Stimulated activated CD4-positive, alpha-beta T cell treated with anti-CD3 and anti-CD28 coated beads, TNF-alpha, amount 100 ng/mL, for 4 hours (primary cell): ENCODE results near the gene HES4.
A peak's percentile ranks its signal among the peaks of the same experiment; 100 is the strongest.
"Not testable (repeated sequence)": the region's sequence is repeated elsewhere in the genome, so short reads cannot be mapped to it uniquely, and the experiment has no call there.

Source experiments
- DNase-seq, 3 experiments: peaks; one replicate each; pipeline ENCODE4 v3.0.0-alpha.2; 2020; ENCODE audit warnings: low read depth in 3 of 3

The HES4 gene

GRCh38 chr1:998745-998994 lies 1.2 kb downstream of the HES4 start:
- no peak for DNase-seq

- DNase-seq = no peak
Observed at GRCh38 chr1:997993-998744, 1.7 kb downstream of the HES4 start.

DNA sequence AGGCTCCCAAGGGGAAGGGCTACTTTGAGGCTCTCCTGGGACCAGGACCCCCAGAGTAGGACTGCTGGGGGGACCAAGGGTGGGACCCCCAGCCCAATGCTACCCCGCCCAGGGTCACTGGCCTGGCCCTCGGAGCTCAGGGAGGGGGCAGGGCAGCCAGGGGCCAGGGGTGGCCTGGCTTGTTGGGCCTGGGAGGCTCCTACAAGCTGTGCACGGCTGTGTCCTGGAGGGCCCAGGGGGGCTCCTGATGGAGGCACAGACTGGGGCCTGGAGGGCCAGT lies 2.2 kb downstream of the HES4 start:
- no peak for DNase-seq

DNA sequence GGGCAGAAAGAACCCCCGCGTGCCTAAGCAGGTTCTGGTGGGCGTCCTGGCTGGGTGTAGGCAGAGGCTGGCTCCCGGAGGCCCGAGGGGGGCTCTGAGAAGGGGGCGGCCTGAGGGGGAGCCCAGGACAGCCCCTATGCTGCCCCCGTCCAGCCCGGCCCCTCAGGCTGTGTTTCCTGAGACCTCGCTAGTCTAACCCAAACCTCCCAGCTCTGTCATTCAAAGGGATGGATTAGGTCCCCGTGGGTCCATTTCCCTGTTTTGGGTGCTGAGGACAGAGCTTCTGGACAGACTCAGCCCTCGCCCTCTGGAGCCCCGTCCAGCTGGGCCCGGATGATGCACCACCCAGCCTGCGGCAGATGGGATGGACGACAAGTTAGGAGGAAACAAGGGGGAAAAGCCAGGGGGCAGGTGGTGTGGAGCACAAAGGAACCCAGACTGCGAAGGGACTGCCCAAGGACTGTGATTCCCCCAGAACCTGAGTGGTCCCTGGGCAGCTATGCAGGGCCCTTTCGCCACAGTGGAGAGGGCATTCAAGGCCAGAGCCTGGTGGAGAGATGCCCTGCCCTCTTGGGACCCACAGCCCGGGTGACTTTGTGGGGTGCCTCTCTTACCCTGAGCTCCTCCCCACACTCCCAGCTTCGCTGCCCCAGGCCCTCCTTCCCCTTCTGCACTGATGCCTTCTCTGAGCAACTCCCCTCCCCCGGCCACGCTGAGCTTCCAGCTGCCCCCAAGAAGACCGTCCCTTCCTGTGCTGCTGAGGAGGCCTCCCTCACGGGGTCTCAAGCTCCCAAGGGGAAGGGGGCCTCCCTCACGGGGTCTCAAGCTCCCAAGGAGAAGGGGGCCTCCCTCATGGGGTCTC lies 2.8 kb downstream of the HES4 start:
- DNase-seq = no peak

GRCh38 chr1:995665-996633 lies 3.9 kb downstream of the HES4 start:
- DNase-seq = no peak

DNA sequence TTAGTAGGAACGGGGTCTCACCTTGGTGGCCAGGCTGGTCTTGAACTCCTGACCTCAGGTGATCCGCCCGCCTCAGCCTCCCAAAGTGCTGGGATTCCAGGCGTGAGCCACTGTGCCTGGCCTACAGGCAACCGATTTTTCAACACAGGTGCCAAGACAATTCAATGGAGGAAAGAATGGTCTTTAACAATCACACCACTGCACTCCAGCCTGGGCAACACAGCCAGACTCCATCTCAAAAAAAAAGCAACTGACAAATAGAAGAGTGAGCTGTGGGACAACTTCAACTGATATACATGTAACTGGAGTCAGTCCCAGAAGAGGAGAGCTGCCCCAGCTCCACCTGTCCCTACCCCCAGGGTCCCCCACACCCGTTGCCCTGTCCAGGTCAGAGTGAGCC lies 5.4 kb downstream of the HES4 start:
- DNase-seq = not testable (repeated sequence)

DNA sequence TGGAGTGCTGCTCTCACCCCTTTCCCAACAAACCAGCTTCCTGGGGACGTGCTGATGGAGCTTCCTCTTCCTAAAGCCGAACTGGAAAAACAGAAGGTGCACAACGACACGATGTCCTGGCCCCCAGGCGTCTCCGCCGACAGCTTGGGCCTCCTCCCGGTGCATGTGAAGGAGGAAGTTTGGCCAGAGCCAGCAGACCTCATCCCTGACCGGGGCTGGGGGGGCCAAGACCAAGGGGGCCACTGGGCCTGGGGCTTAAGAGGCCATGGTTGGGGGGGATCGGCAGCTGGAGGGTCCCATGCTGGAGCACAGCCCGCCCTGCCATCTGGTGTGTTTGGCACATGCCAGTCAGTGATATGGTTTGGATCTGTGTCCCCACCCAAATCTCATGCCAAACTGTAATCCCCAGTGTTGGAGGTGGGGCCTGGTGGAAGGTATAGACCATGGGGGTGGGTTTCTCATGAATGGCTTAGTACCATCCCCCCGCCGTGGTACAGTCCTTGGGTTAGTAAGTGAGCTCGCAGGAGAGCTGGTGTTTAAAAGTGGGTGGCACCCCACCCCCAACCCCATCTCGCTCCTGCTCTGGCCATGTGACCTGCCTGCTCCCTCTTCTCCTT lies 6.4 kb downstream of the HES4 start:
- DNase-seq = no peak

DNA sequence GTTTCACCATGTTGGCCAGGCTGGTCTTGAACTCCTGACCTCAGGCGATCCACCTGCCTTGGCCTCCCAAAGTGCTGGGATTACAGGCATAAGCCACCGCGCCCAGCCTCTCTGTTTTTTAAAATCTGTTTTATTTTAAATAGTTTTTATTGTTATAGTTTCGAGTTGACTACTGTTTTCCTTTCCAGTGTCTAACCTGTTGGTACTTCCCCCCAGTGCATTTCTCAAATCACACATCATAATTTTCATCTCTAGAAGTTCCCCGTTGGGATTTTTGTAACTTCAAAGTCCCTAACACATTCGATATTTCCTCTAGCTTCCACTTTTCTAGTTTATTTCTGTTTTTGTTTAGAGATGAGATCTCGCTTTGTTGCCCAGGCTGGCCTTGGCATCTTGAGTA lies 7.5 kb downstream of the HES4 start:
- DNase-seq = no peak

GRCh38 chr1:991895-992294 lies 8.0 kb downstream of the HES4 start:
- DNase-seq = no peak

DNA sequence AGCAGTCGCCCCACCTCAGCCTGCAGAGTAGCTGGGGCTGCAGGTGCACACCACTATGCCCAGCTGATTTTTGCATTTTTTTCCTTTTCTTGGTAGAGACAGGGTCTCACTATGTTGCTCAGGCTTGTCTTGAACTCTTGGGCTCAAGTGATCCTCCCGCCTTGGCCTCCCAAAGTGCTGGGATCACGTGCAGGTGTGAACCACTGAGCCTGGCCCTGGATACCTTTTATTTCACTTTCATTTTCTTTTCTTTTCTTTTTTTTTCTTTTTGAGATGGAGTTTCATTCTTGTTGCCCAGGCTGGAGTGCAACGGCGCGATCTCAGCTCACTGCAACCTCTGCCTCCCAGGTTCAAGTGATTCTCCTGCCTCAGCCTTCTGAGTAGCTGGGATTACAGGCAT lies 8.6 kb downstream of the HES4 start:
- not testable (repeated sequence) for DNase-seq

DNA sequence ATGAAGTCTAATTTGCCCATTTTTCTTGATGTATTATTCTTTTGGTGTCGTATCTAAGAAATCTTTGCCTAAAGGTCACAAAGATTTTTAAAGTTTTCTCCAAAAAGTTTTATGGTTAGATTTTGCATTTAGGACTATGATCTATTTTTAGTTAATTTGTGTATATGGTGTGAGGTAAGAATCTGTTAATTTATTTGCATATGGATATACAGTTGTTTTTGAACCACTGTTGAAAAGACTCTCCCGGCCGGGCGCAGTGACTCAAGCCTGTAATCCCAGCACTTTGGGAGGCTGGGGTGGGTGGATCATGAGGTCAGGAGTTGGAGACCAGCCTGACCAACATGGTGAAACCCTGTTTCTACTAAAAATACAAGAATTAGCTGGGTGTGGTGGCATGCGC lies 11.8 kb downstream of the HES4 start:
- not testable (repeated sequence) for DNase-seq

DNA sequence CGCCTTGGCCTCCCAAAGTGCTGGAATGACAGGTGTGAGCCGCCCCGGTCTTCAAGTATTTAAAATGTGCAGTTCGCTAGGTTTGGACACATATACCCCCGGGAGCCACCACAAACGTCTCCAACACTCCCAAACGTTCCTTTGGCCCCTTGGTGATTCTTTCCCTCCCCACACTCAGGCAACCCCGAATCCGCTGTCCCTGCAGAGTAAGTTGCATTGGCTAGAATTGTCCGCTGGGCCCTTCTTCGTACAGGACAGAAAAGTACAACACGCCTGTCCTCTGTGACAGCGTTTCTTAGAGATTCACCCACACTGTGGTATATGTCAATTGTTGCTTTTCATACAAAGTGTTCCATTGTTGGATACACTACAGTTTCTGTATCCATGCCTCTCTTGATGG lies 14.8 kb downstream of the HES4 start:
- DNase-seq = no peak

DNA sequence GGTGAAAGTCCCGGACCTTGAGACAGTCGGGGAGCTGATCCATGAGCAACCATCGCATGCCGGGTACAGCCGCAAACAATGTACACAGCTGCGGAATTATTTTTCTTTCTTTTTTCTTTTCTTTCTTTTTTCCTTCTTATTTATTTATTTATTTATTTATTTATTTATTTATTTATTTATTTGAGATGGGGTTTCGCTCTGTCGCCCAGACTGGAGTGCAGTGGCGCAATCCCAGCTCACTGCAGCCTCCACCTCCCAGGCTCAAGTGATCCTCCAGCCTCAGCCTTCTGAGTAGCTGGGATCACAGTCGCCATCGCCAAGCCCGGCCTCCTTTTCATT lies 15.5 kb downstream of the HES4 start:
- no peak for DNase-seq

DNA sequence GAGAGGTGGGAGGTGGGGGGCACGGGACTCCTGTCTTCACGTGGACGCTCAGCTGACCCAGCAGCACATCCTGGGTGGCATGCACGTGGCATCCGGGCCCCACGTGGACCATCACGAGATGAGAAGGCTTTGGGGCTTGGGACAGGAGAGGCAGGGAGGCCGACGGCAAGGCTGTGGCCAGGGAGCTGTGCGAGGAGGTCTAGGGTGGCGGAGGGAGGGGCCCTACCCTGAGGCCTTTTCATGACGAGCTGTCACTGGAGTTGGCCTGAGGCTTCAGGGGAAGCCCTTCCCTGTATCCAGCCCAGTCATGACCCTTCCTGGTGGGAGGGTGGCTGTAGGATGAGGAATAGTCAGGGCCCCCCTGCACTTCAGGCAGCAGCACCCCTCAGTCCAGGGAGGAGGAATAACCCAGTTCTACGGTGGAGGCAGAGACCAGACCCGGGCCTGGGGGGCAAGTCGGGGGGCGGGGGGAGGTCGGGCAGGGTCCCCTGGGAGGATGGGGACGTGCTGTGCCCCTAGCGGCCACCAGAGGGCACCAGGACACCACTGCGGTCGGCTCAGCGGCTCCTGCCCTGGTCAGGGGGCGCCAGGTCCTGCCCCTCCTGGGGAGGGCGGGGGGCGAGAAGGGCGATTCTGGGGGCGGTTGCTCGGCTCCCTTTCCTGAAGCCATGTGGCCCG lies 16.0 kb downstream of the HES4 start:
- DNase-seq = peak; percentile 35 to 50 (median 46)

- DNase-seq = no peak
Observed at GRCh38 chr1:982765-983436, 17.0 kb downstream of the HES4 start.

DNA sequence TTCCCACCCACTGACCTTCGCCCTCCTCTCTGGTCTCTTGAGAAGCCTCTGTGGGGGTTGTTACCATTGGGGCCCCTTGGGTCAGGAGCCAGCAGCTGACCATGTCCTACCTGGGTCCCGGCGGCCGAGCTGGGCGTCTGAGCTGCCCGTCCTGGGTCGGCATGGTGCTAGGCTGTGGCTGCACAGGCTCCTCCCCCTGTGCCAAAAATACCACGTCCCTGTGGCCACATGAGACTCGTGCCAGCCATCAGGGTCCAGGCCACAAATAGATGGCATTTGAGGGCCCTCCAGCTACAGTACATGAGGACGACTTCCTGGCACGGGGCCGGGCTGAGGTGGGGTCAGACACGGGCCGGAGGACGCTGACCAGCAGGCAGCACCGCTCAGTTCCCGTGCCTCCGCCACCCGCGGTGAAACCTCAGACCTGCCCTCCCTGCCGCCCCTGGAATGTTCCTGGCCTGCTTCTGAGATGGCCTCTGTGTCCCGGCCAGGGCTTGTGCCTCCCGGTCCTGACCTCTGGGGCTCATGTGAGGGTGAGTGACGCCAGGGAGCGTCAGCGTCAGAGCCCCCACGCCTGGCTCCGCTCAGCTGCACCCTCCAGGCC lies 17.8 kb downstream of the HES4 start, which contains the start of gene PERM1:
Gene PERM1, minus strand, starts transcription at position 139 of the 604 bp plus-strand sequence. CDS start 1,064 bp downstream, outside the sequence.
- no peak for DNase-seq

DNA sequence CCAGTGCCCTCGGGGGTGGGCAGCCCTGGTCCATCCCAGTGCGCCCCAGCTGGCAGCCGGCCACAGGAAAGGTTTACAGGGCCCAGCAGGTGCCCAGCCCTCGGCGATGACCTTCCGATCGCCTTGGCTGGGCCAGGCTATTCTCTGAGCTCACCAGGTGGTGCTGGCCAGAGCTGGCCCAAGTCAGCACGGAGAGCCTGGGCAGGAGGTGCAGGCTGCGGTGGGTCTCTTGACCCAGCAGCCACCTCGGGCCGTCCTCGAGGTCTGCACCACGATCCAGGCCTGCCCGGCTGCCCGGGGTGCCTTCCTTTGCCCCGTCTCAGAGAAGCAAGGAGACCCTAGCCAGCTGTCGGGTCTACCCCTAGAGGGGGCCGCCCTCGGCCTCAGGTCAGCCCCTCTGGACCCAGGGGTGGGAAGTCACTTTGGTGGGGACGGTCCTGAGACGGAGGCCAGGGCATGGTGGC lies 18.4 kb downstream of the HES4 start:
- no peak for DNase-seq

GRCh38 chr1:980602-981395 lies 19.1 kb downstream of the HES4 start:
- DNase-seq = no peak

DNA sequence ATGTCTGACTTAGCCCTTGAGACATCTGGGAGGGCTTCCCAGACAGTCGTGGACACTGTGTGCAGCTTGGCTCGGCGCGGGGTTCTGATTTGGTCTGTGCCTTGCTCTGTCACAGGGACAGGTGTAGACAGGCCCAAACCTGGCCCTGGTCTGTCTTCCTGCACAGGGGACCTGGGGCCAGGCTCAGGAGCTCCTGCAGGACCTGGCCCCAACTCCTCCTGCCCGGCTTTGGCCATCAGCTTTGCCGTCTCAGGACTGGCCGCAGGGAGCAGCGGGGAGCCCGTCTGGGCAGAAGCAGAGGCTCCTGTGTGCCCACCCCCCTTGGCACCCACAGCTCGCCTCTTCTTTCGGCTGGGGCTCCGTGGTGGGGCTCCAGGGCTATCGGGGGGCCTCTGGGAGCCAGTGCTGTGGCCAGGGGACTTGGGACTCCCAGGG lies 19.7 kb downstream of the HES4 start:
- no peak for DNase-seq

DNA sequence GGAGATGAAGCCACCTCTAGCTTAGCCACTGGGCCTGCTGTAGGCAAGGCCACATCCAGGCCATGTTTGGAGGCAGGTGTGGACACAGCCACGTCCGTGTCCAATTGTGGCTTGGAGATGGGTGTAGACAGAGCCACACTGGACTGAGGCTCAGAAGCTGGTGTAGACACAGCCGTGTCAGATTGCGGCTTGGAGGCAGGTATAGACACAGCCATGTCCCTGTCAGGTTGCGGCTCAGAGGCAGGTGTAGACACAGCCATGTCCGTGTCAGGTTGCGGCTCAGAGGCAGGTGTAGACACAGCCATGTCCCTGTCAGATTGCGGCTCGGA lies 20.2 kb downstream of the HES4 start:
- no peak for DNase-seq
